Measurements from ENCODE around the gene CFAP74.

GRCh38 chr1:1982379-1983232 lies 21.0 kb downstream of the CFAP74 start:
- TF ChIP-seq CTCF (IDR thresholded peaks at IDR 0.05) (no peak), POLR2A (IDR thresholded peaks at IDR 0.05) (no peak)

Data from heart left ventricle (tissue), 13 donors.